Sigmoid colon (tissue), 7 donors: ENCODE measurements around the gene CCNC. TPM values are rescaled to one million over a fixed set of nuclear protein-coding genes. Genes with fewer than 3 reads are reported as not detected.

Source experiments
- DNase-seq: peaks from one replicate; pipeline ENCODE4 v3.0.0-alpha.2; 2019
- H3K27ac ChIP-seq, 4 donors: fragments of 200-600 bp; sonication (generic); one replicate each; pipeline ENCODE4 v1.5.1; 2016 to 2019; ENCODE audit warnings: mild to moderate bottlenecking in 1 of 4
- H3K27me3 ChIP-seq, 3 donors: fragments of 200-600 bp; sonication (generic); one replicate each; pipeline ENCODE4 v1.5.1; 2019; ENCODE audit warnings: mild to moderate bottlenecking in 1 of 3
- H3K36me3 ChIP-seq, 4 donors: fragments of 200-600 bp; sonication (generic); one replicate each; pipeline ENCODE4 v1.5.1; 2016 to 2019
- H3K4me1 ChIP-seq, 4 donors: fragments of 200-600 bp; sonication (generic); one replicate each; pipeline ENCODE4 v1.5.1; 2017 to 2019
- H3K4me3 ChIP-seq, 4 donors: fragments of 200-600 bp; sonication (generic); one replicate each; pipeline ENCODE4 v1.5.1; 2017 to 2019; ENCODE audit warnings: mild to moderate bottlenecking in 2 of 4, moderate library complexity in 1 of 4
- H3K9me3 ChIP-seq, 4 donors: fragments of 200-600 bp in 3 of 4; sonication (generic) in 3 of 4; one replicate each; pipeline versions ENCODE4 v1.5.1 to v1.6.1; 2013 to 2019
- EP300 ChIP-seq, 4 donors: sonication (generic); formaldehyde crosslinking; IDR thresholded peaks; one replicate each; pipeline ENCODE4 v1.6.1; 2017; ENCODE audit warnings: antibody characterized with exemption in 4 of 4
- POLR2A ChIP-seq, 2 donors: fragments of 450-650 bp; IDR thresholded peaks; one replicate each; pipeline ENCODE4 v1.6.1; 2016; ENCODE audit warnings: antibody characterized with exemption in 2 of 2, mild to moderate bottlenecking in 2 of 2, moderate library complexity in 2 of 2
- POLR2AphosphoS5 ChIP-seq, 4 donors: sonication (generic); formaldehyde crosslinking; IDR thresholded peaks; one replicate each; pipeline ENCODE4 v1.6.1; 2017; ENCODE audit warnings: antibody characterized with exemption in 4 of 4
- WGBS, 2 donors: extraction: QIAGEN DNeasy Blood & Tissue Kit; methylation state at CpG; one replicate each; pipeline ENCODE4 v1.1.7; 2013; 5-methylcytosine and 5-hydroxymethylcytosine counted together
- intact Hi-C: fragments of 100-400 bp; cut with DNase I; formaldehyde crosslinking; loops from one replicate; pipeline ENCODE4 v1.15.1; 2023
- polyA plus RNA-seq, 3 donors: library from polyadenylated mRNA; stranded (reverse); fragments of 200-250 nt; gene quantifications; one replicate each; pipeline ENCODE4 v1.2.3, GENCODE V29; 2013
- total RNA-seq, 4 donors: library from RNA; depleted of rRNA; stranded (reverse); fragments of >200 nt; gene quantifications; one replicate each; pipeline ENCODE4 v1.1.0, GENCODE V29; 2016
- TF ChIP-seq, protein P1 (sequence below), 4 experiments: fragments of 450-650 bp in 3 of 4; fragments of 200-600 bp in 1 of 4; IDR thresholded peaks; one replicate each; pipeline ENCODE4 v1.5.1; 2016 to 2019; ENCODE audit warnings: antibody characterized with exemption in 4 of 4, mild to moderate bottlenecking in 3 of 4, moderate library complexity in 2 of 4
- donor health status: healthy with polysubstance abuse.
- donor health status: Bipolar disorder and iron deficiency.
- donor health status: healthy.

The CCNC gene
- 10 to 100 TPM; 38.5 to 65.3 (median 55.8) TPM for total RNA-seq
- polyA plus RNA-seq, result 10 to 100 TPM; 30.5 to 61.0 (median 56.5) TPM

GRCh38 chr6:99568103-99568933 lies at the start of gene CCNC:
CCNC (minus strand) TSS chr6:99568660; CDS start chr6:99568527, 133 bp downstream.
- peak; percentile 97 for DNase-seq
- intact Hi-C loops, result loop anchor here (2.0 kb wide), 1 partner anchor 54 kb away; the partner anchor contains the start of gene USP45
- WGBS, 2 donors, result 1% methylated on average over 64 of the region's 64 CpGs
- Histone ChIP-seq H3K27ac (peak within 1 kb of the TSS; percentile 74 to 82 (median 80)), H3K36me3 (no peaks in the 10 kb centered on the region), H3K4me3 (peak within 1 kb of the TSS; percentile 75 to 86 (median 81)), H3K9me3 (no peaks in the 10 kb centered on the region), H3K27me3 (no peaks in the 10 kb centered on the region), H3K4me1 (peaks cover 0 to 18% (median 16%) of the 10 kb centered on the region in 4 donors)
- peak; percentile 75 to 91 (median 87) for TF ChIP-seq POLR2AphosphoS5 (IDR thresholded peaks at IDR 0.05)
- TF ChIP-seq POLR2A (IDR thresholded peaks at IDR 0.05), result peak; percentile 67 to 69
- TF ChIP-seq EP300 (IDR thresholded peaks at IDR 0.05), result no peak
- TF ChIP-seq, protein P1, sequence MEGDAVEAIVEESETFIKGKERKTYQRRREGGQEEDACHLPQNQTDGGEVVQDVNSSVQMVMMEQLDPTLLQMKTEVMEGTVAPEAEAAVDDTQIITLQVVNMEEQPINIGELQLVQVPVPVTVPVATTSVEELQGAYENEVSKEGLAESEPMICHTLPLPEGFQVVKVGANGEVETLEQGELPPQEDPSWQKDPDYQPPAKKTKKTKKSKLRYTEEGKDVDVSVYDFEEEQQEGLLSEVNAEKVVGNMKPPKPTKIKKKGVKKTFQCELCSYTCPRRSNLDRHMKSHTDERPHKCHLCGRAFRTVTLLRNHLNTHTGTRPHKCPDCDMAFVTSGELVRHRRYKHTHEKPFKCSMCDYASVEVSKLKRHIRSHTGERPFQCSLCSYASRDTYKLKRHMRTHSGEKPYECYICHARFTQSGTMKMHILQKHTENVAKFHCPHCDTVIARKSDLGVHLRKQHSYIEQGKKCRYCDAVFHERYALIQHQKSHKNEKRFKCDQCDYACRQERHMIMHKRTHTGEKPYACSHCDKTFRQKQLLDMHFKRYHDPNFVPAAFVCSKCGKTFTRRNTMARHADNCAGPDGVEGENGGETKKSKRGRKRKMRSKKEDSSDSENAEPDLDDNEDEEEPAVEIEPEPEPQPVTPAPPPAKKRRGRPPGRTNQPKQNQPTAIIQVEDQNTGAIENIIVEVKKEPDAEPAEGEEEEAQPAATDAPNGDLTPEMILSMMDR (IDR thresholded peaks at IDR 0.05), result no peak

DNA sequence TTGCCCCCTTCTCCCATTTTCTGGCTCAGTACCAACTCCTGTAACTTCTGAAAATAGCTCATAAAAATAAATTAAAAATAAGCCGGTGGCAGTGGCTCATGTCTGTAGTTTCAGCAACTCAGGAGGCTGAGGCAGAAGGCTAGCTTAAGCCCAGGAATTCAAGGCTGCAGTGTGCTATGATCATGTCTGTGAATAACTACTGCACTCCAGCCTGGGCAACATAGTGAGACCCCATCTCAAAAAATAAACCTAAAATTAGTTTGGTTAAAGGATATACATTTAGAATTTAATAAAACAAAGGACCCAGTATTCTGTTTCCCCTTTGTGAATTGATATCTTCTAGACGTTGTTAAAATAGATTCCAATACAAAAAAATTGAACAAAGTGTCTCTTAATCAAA lies 48.7 kb upstream of the CCNC start:
- no peak for DNase-seq
- Histone ChIP-seq H3K4me1 (peaks cover 0 to 34% (median 27%) of the 10 kb centered on the region in 4 donors), H3K4me3 (no peak overlapping the region), H3K27ac (no peak overlapping the region), H3K27me3 (peaks cover 36 to 97% (median 91%) of the 10 kb centered on the region in 3 donors), H3K36me3 (no peaks in the 10 kb centered on the region), H3K9me3 (no peaks in the 10 kb centered on the region)
- TF ChIP-seq, protein P1 (IDR thresholded peaks at IDR 0.05), result no peak
- TF ChIP-seq POLR2A (IDR thresholded peaks at IDR 0.05), result no peak
- TF ChIP-seq POLR2AphosphoS5 (IDR thresholded peaks at IDR 0.05), result no peak
- TF ChIP-seq EP300 (IDR thresholded peaks at IDR 0.05), result no peak
- WGBS, 2 donors, result 45 to 63% methylated on average over 2 of the region's 2 CpGs
- intact Hi-C loops, result no loop called here

GRCh38 chr6:99614430-99615186 lies 46.1 kb upstream of the CCNC start:
- H3K9me3 ChIP-seq, result no peaks in the 10 kb centered on the region
- H3K4me3 ChIP-seq, result peak overlapping the region in 3 of 4 donors; percentile 45 to 53 (median 51)
- peaks cover 38 to 100% (median 98%) of the 10 kb centered on the region in 3 donors for H3K27me3 ChIP-seq
- DNase-seq, result no peak
- TF ChIP-seq EP300 (IDR thresholded peaks at IDR 0.05), result no peak
- TF ChIP-seq POLR2AphosphoS5 (IDR thresholded peaks at IDR 0.05), result no peak
- WGBS, 2 donors, result 3 to 5% methylated on average over 55 of the region's 55 CpGs
- H3K36me3 ChIP-seq, result no peaks in the 10 kb centered on the region
- H3K4me1 ChIP-seq, result peaks cover 0 to 34% (median 27%) of the 10 kb centered on the region in 4 donors
- intact Hi-C loops, result loop anchor here (5.0 kb wide), 1 partner anchor 97 kb away; the partner anchor contains the start of gene USP45
- no peak overlapping the region for H3K27ac ChIP-seq

GRCh38 chr6:99613705-99614429 lies 45.4 kb upstream of the CCNC start:
- 1 to 2% methylated on average over 82 of the region's 82 CpGs for WGBS, 2 donors
- peaks cover 0 to 29% (median 24%) of the 10 kb centered on the region in 4 donors for H3K4me1 ChIP-seq
- peak overlapping the region; percentile 8 to 53 (median 48) for H3K4me3 ChIP-seq

More at GRCh38 chr6:99613705-99614429, 45.4 kb upstream of the CCNC start:
- TF ChIP-seq POLR2A (IDR thresholded peaks at IDR 0.05) (no peak), EP300 (IDR thresholded peaks at IDR 0.05) (no peak), POLR2AphosphoS5 (IDR thresholded peaks at IDR 0.05) (no peak)
- TF ChIP-seq, protein P1 (IDR thresholded peaks at IDR 0.05), result no peak
- H3K27ac ChIP-seq, result no peak overlapping the region
- no peaks in the 10 kb centered on the region for H3K9me3 ChIP-seq
- peaks cover 45 to 100% (median 98%) of the 10 kb centered on the region in 3 donors for H3K27me3 ChIP-seq
- intact Hi-C loops, result loop anchor here (5.0 kb wide), 1 partner anchor 97 kb away; the partner anchor contains the start of gene USP45
- H3K36me3 ChIP-seq, result no peaks in the 10 kb centered on the region
- no peak for DNase-seq
